ENCODE data around the gene SYT2.

SYT2 gene

GRCh38 chr1:202576816-202577215 is 133.4 kb downstream of the SYT2 start:
- DNase-seq (ENCODE audit: low read depth): peak; percentile 95
- Histone ChIP-seq H3K27me3 (replicated peaks; ENCODE audit: control insufficient read depth, insufficient read depth, low read length) (no peaks in the 10 kb centered on the region), H3K4me1 (ENCODE audit: control insufficient read depth, insufficient read depth, low read length) (peaks cover 56% of the 10 kb centered on the region), H3K36me3 (ENCODE audit: control insufficient read depth, insufficient read depth, low read length, severe bottlenecking) (peaks cover 25% of the 10 kb centered on the region), H3K9ac (ENCODE audit: low read length) (peak overlapping the region; percentile 21), H3K4me3 (ENCODE audit: low read length) (peak overlapping the region; percentile 17), H3K9me3 (ENCODE audit: control insufficient read depth, low read length) (no peaks in the 10 kb centered on the region)

GRCh38 chr1:202575918-202576653 is 134.2 kb downstream of the SYT2 start:
- no peaks in the 10 kb centered on the region for H3K9me3 ChIP-seq (ENCODE audit: control insufficient read depth, low read length)
- peaks cover 56% of the 10 kb centered on the region for H3K4me1 ChIP-seq (ENCODE audit: control insufficient read depth, insufficient read depth, low read length)
- H3K4me3 ChIP-seq (ENCODE audit: low read length): no peak overlapping the region
- no peaks in the 10 kb centered on the region for H3K27me3 ChIP-seq (replicated peaks; ENCODE audit: control insufficient read depth, insufficient read depth, low read length)
- H3K9ac ChIP-seq (ENCODE audit: low read length): peak overlapping the region; percentile 24
- peaks cover 18% of the 10 kb centered on the region for H3K36me3 ChIP-seq (ENCODE audit: control insufficient read depth, insufficient read depth, low read length, severe bottlenecking)
- DNase-seq (ENCODE audit: low read depth): peak; percentile 55

GRCh38 chr1:202572867-202573266 is 137.4 kb downstream of the SYT2 start:
- H3K9ac ChIP-seq (ENCODE audit: low read length): no peak overlapping the region
- no peak for DNase-seq (ENCODE audit: low read depth)
- no peaks in the 10 kb centered on the region for H3K9me3 ChIP-seq (ENCODE audit: control insufficient read depth, low read length)
- H3K27me3 ChIP-seq (replicated peaks; ENCODE audit: control insufficient read depth, insufficient read depth, low read length): no peaks in the 10 kb centered on the region
- H3K4me1 ChIP-seq (ENCODE audit: control insufficient read depth, insufficient read depth, low read length): peaks cover 47% of the 10 kb centered on the region
- no peak overlapping the region for H3K4me3 ChIP-seq (ENCODE audit: low read length)
- H3K36me3 ChIP-seq (ENCODE audit: control insufficient read depth, insufficient read depth, low read length, severe bottlenecking): peaks cover 25% of the 10 kb centered on the region

- H3K4me1 ChIP-seq (ENCODE audit: control insufficient read depth, insufficient read depth, low read length): peaks cover 47% of the 10 kb centered on the region
- no peak overlapping the region for H3K4me3 ChIP-seq (ENCODE audit: low read length)
- peak; percentile 60 for DNase-seq (ENCODE audit: low read depth)
- H3K9ac ChIP-seq (ENCODE audit: low read length): no peak overlapping the region
- peaks cover 25% of the 10 kb centered on the region for H3K36me3 ChIP-seq (ENCODE audit: control insufficient read depth, insufficient read depth, low read length, severe bottlenecking)
- H3K9me3 ChIP-seq (ENCODE audit: control insufficient read depth, low read length): no peaks in the 10 kb centered on the region
- H3K27me3 ChIP-seq (replicated peaks; ENCODE audit: control insufficient read depth, insufficient read depth, low read length): no peaks in the 10 kb centered on the region
These were observed 138.4 kb downstream of the SYT2 start for GRCh38 chr1:202571719-202572339.

GRCh38 chr1:202569393-202570322 is 140.6 kb downstream of the SYT2 start:
- H3K4me1 ChIP-seq (ENCODE audit: control insufficient read depth, insufficient read depth, low read length): peaks cover 53% of the 10 kb centered on the region
- no peak for DNase-seq (ENCODE audit: low read depth)

GRCh38 chr1:202568826-202569225 is 141.4 kb downstream of the SYT2 start:
- Histone ChIP-seq H3K27me3 (replicated peaks; ENCODE audit: control insufficient read depth, insufficient read depth, low read length) (no peaks in the 10 kb centered on the region), H3K4me1 (ENCODE audit: control insufficient read depth, insufficient read depth, low read length) (peaks cover 53% of the 10 kb centered on the region), H3K9me3 (ENCODE audit: control insufficient read depth, low read length) (no peaks in the 10 kb centered on the region), H3K9ac (ENCODE audit: low read length) (peak overlapping the region; percentile 34), H3K4me3 (ENCODE audit: low read length) (no peak overlapping the region), H3K36me3 (ENCODE audit: control insufficient read depth, insufficient read depth, low read length, severe bottlenecking) (peaks cover 25% of the 10 kb centered on the region)
- DNase-seq (ENCODE audit: low read depth): no peak

More at GRCh38 chr1:202569393-202570322, 140.6 kb downstream of the SYT2 start:
- peak overlapping the region; percentile 34 for H3K9ac ChIP-seq (ENCODE audit: low read length)
- H3K27me3 ChIP-seq (replicated peaks; ENCODE audit: control insufficient read depth, insufficient read depth, low read length): no peaks in the 10 kb centered on the region
- no peaks in the 10 kb centered on the region for H3K9me3 ChIP-seq (ENCODE audit: control insufficient read depth, low read length)
- no peak overlapping the region for H3K4me3 ChIP-seq (ENCODE audit: low read length)
- H3K36me3 ChIP-seq (ENCODE audit: control insufficient read depth, insufficient read depth, low read length, severe bottlenecking): peaks cover 25% of the 10 kb centered on the region

- Histone ChIP-seq H3K9ac (ENCODE audit: low read length) (no peak overlapping the region), H3K4me1 (ENCODE audit: control insufficient read depth, insufficient read depth, low read length) (peaks cover 53% of the 10 kb centered on the region), H3K27me3 (replicated peaks; ENCODE audit: control insufficient read depth, insufficient read depth, low read length) (no peaks in the 10 kb centered on the region), H3K9me3 (ENCODE audit: control insufficient read depth, low read length) (no peaks in the 10 kb centered on the region), H3K36me3 (ENCODE audit: control insufficient read depth, insufficient read depth, low read length, severe bottlenecking) (peaks cover 25% of the 10 kb centered on the region), H3K4me3 (ENCODE audit: low read length) (peak overlapping the region; percentile 15)
- no peak for DNase-seq (ENCODE audit: low read depth)
These were observed 141.8 kb downstream of the SYT2 start for GRCh38 chr1:202568410-202568809.

- Histone ChIP-seq H3K9me3 (ENCODE audit: control insufficient read depth, low read length) (no peaks in the 10 kb centered on the region), H3K4me3 (ENCODE audit: low read length) (peak overlapping the region; percentile 15), H3K27me3 (replicated peaks; ENCODE audit: control insufficient read depth, insufficient read depth, low read length) (no peaks in the 10 kb centered on the region), H3K4me1 (ENCODE audit: control insufficient read depth, insufficient read depth, low read length) (peaks cover 57% of the 10 kb centered on the region), H3K36me3 (ENCODE audit: control insufficient read depth, insufficient read depth, low read length, severe bottlenecking) (peaks cover 20% of the 10 kb centered on the region), H3K9ac (ENCODE audit: low read length) (no peak overlapping the region)
- peak; percentile 55 for DNase-seq (ENCODE audit: low read depth)
These were observed 142.5 kb downstream of the SYT2 start for GRCh38 chr1:202567738-202568137.

GRCh38 chr1:202565890-202566602 is 144.2 kb downstream of the SYT2 start:
- Histone ChIP-seq H3K4me1 (ENCODE audit: control insufficient read depth, insufficient read depth, low read length) (peaks cover 68% of the 10 kb centered on the region), H3K9me3 (ENCODE audit: control insufficient read depth, low read length) (no peaks in the 10 kb centered on the region), H3K27me3 (replicated peaks; ENCODE audit: control insufficient read depth, insufficient read depth, low read length) (no peaks in the 10 kb centered on the region), H3K4me3 (ENCODE audit: low read length) (peak overlapping the region; percentile 45), H3K36me3 (ENCODE audit: control insufficient read depth, insufficient read depth, low read length, severe bottlenecking) (peaks cover 14% of the 10 kb centered on the region), H3K9ac (ENCODE audit: low read length) (peak overlapping the region; percentile 47)
- DNase-seq (ENCODE audit: low read depth): no peak

- Histone ChIP-seq H3K27me3 (replicated peaks; ENCODE audit: control insufficient read depth, insufficient read depth, low read length) (no peaks in the 10 kb centered on the region), H3K4me1 (ENCODE audit: control insufficient read depth, insufficient read depth, low read length) (peaks cover 68% of the 10 kb centered on the region), H3K9me3 (ENCODE audit: control insufficient read depth, low read length) (no peaks in the 10 kb centered on the region), H3K9ac (ENCODE audit: low read length) (no peak overlapping the region), H3K4me3 (ENCODE audit: low read length) (no peak overlapping the region), H3K36me3 (ENCODE audit: control insufficient read depth, insufficient read depth, low read length, severe bottlenecking) (peaks cover 7% of the 10 kb centered on the region)
- DNase-seq (ENCODE audit: low read depth): no peak
These were observed 145.2 kb downstream of the SYT2 start for GRCh38 chr1:202564958-202565495.

Data from adipocyte (in vitro differentiated cells).